GM21360 (cell line): ENCODE results near the gene LACRT.
"Not testable (repeated sequence)": the region's sequence is repeated elsewhere in the genome, so short reads cannot be mapped to it uniquely, and the experiment has no call there.

Source experiments
- ATAC-seq: cut with Tn5 transposase; IDR thresholded peaks from one replicate; pipeline ENCODE4 v1.9.1; 2021; ENCODE audit warnings: mild to moderate bottlenecking, moderate library complexity; ENCODE audit not compliant: unreplicated experiment

Gene LACRT

GRCh38 chr12:54634795-54635194 is at the start of gene LACRT:
Gene LACRT (minus strand): TSS chr12:54634895. CDS start chr12:54634841, 54 bp downstream.
- no peak for ATAC-seq

GRCh38 chr12:54683398-54683797 is 48.7 kb upstream of the LACRT start:
- ATAC-seq = no peak

- ATAC-seq = no peak
These were observed 48.0 kb upstream of the LACRT start for GRCh38 chr12:54682674-54683073.

- peak; percentile 76 for ATAC-seq
These were observed 45.7 kb upstream of the LACRT start for GRCh38 chr12:54680374-54680773.

GRCh38 chr12:54678131-54678530 is 43.4 kb upstream of the LACRT start:
- no peak for ATAC-seq

- no peak for ATAC-seq
These were observed 33.2 kb upstream of the LACRT start for GRCh38 chr12:54667945-54668344.

- ATAC-seq = no peak
These were observed 31.3 kb upstream of the LACRT start for GRCh38 chr12:54666008-54666407.

GRCh38 chr12:54665022-54665635 is 30.4 kb upstream of the LACRT start:
- not testable (repeated sequence) for ATAC-seq

- ATAC-seq = no peak
These were observed 28.9 kb upstream of the LACRT start for GRCh38 chr12:54663603-54664002.

GRCh38 chr12:54662026-54662425 is 27.3 kb upstream of the LACRT start:
- no peak for ATAC-seq

- peak; percentile 67 for ATAC-seq
These were observed 26.4 kb upstream of the LACRT start for GRCh38 chr12:54661048-54661447.

- ATAC-seq = no peak
These were observed 25.7 kb upstream of the LACRT start for GRCh38 chr12:54660320-54660962.

GRCh38 chr12:54658306-54659264 is 23.9 kb upstream of the LACRT start:
- no peak for ATAC-seq

GRCh38 chr12:54657105-54657607 is 22.5 kb upstream of the LACRT start:
- no peak for ATAC-seq

GRCh38 chr12:54654926-54655325 is 20.2 kb upstream of the LACRT start:
- ATAC-seq = no peak

GRCh38 chr12:54653025-54653424 is 18.3 kb upstream of the LACRT start:
- ATAC-seq = no peak

- ATAC-seq = no peak
These were observed 16.2 kb upstream of the LACRT start for GRCh38 chr12:54650889-54651288.

GRCh38 chr12:54650409-54650808 is 15.7 kb upstream of the LACRT start:
- no peak for ATAC-seq

GRCh38 chr12:54649825-54650224 is 15.1 kb upstream of the LACRT start:
- no peak for ATAC-seq

- no peak for ATAC-seq
These were observed 13.6 kb upstream of the LACRT start, which contains the start of gene DCD for GRCh38 chr12:54648265-54648664. Gene DCD (minus strand): TSS chr12:54648365. CDS start chr12:54648303, 62 bp downstream.

GRCh38 chr12:54641554-54641953 is 6.9 kb upstream of the LACRT start:
- no peak for ATAC-seq
